HFF-Myc (cell line): ENCODE data around the gene HTRA1.

Source experiments
- DNase-seq: peaks from one replicate; pipeline ENCODE4 v3.0.0-alpha.2; 2011; ENCODE audit warnings: low read depth; ENCODE audit errors: extremely low read depth
- H3K4me3 ChIP-seq: replicated peaks from 2 replicates; pipeline ENCODE4 v1.5.1; 2011; ENCODE audit warnings: low read depth, mild to moderate bottlenecking, control low read depth, low read length
- CTCF ChIP-seq: IDR thresholded peaks from 2 replicates; pipeline ENCODE4 v1.5.1; 2012; ENCODE audit warnings: mild to moderate bottlenecking, low read depth, low read length, control low read depth; ENCODE audit errors: missing control alignments

Gene HTRA1

GRCh38 chr10:122519144-122519543 lies 57.8 kb downstream of the HTRA1 start:
- TF ChIP-seq CTCF = no peak
- no peak for DNase-seq
- H3K4me3 ChIP-seq = no peak overlapping the region

GRCh38 chr10:122519873-122520272 lies 58.5 kb downstream of the HTRA1 start:
- DNase-seq = no peak
- TF ChIP-seq CTCF = no peak

GRCh38 chr10:122521011-122521410 lies 59.7 kb downstream of the HTRA1 start:
- no peak for TF ChIP-seq CTCF
- no peak overlapping the region for H3K4me3 ChIP-seq
- no peak for DNase-seq

More at GRCh38 chr10:122519873-122520272, 58.5 kb downstream of the HTRA1 start:
- H3K4me3 ChIP-seq = no peak overlapping the region

GRCh38 chr10:122524811-122525210 lies 63.5 kb downstream of the HTRA1 start:
- TF ChIP-seq CTCF = no peak
- no peak for DNase-seq
- H3K4me3 ChIP-seq = no peak overlapping the region

- no peak for DNase-seq
- TF ChIP-seq CTCF = no peak
- no peak overlapping the region for H3K4me3 ChIP-seq
Measured at GRCh38 chr10:122525788-122526187, 64.4 kb downstream of the HTRA1 start.

- DNase-seq = no peak
- no peak overlapping the region for H3K4me3 ChIP-seq
- TF ChIP-seq CTCF = no peak
Measured at GRCh38 chr10:122526892-122527291, 65.5 kb downstream of the HTRA1 start.

- H3K4me3 ChIP-seq = no peak overlapping the region
- no peak for DNase-seq
- no peak for TF ChIP-seq CTCF
Measured at GRCh38 chr10:122530177-122530576, 68.8 kb downstream of the HTRA1 start.
